Measurements from ENCODE around the gene SUMO4. TPM values are rescaled to one million over a fixed set of nuclear protein-coding genes. Genes with fewer than 3 reads are reported as not detected.

SUMO4 gene
- total and polyA plus RNA-seq, 8 donors = 0.09 to 1.5 (median 0.86) TPM; not detected in 1

GRCh38 chr6:149392535-149392934 is 7.5 kb upstream of the SUMO4 start:
- H3K4me3 ChIP-seq = no peak overlapping the region
- no peaks in the 10 kb centered on the region for H3K9me3 ChIP-seq
- H3K4me1 ChIP-seq = peaks cover 4 to 11% (median 11%) of the 10 kb centered on the region in 3 donors
- no peaks in the 10 kb centered on the region for H3K36me3 ChIP-seq
- TF ChIP-seq CTCF (IDR thresholded peaks at IDR 0.05) = no peak
- H3K27me3 ChIP-seq = no peaks in the 10 kb centered on the region
- DNase-seq (no peak), ATAC-seq (no peak), FAIRE-seq (no peak)
- intact Hi-C loops (cut with DNase I) = no loop called here
- no peak overlapping the region for H3K27ac ChIP-seq

- FAIRE-seq (peak; percentile 51), DNase-seq (no peak), ATAC-seq (no peak)
- Histone ChIP-seq H3K27ac (no peak overlapping the region), H3K4me1 (peaks cover 5 to 13% (median 5%) of the 10 kb centered on the region in 3 donors), H3K27me3 (no peaks in the 10 kb centered on the region), H3K36me3 (no peaks in the 10 kb centered on the region), H3K4me3 (no peak overlapping the region), H3K9me3 (no peaks in the 10 kb centered on the region)
- TF ChIP-seq CTCF (IDR thresholded peaks at IDR 0.05) = no peak
- intact Hi-C loops (cut with DNase I) = no loop called here
These were observed 6.9 kb upstream of the SUMO4 start for GRCh38 chr6:149393002-149393679.

GRCh38 chr6:149395185-149395584 is 4.9 kb upstream of the SUMO4 start:
- Histone ChIP-seq H3K4me3 (no peak overlapping the region), H3K9me3 (no peaks in the 10 kb centered on the region), H3K36me3 (peaks cover 0 to 16% (median 5%) of the 10 kb centered on the region in 3 donors), H3K27me3 (no peaks in the 10 kb centered on the region), H3K27ac (no peak overlapping the region), H3K4me1 (peaks cover 5 to 13% (median 5%) of the 10 kb centered on the region in 3 donors)
- no peak for TF ChIP-seq CTCF (IDR thresholded peaks at IDR 0.05)
- DNase-seq (no peak), ATAC-seq (no peak), FAIRE-seq (no peak)
- intact Hi-C loops (cut with DNase I) = no loop called here

GRCh38 chr6:149397384-149397783 is 2.7 kb upstream of the SUMO4 start:
- H3K36me3 ChIP-seq = peaks cover 0 to 25% (median 12%) of the 10 kb centered on the region in 3 donors
- WGBS, 2 donors = 66 to 79% methylated on average over 6 of the region's 6 CpGs
- intact Hi-C loops (cut with DNase I) = no loop called here
- no peaks in the 10 kb centered on the region for H3K27me3 ChIP-seq
- ATAC-seq (peak in 1 of 4 donors; percentile 43), FAIRE-seq (no peak), DNase-seq (no peak)
- no peak for TF ChIP-seq CTCF (IDR thresholded peaks at IDR 0.05)
- H3K27ac ChIP-seq = no peak overlapping the region
- peaks cover 5 to 13% (median 5%) of the 10 kb centered on the region in 3 donors for H3K4me1 ChIP-seq
- no peaks in the 10 kb centered on the region for H3K9me3 ChIP-seq
- no peak overlapping the region for H3K4me3 ChIP-seq

- 98 to 100% methylated on average over 3 of the region's 3 CpGs for WGBS, 2 donors
- intact Hi-C loops (cut with DNase I) = no loop called here
- peaks cover 0 to 24% (median 12%) of the 10 kb centered on the region in 3 donors for H3K36me3 ChIP-seq
These were observed 3.5 kb downstream of the SUMO4 start for GRCh38 chr6:149403534-149403933.

More at GRCh38 chr6:149403534-149403933, 3.5 kb downstream of the SUMO4 start:
- Histone ChIP-seq H3K4me3 (no peak overlapping the region), H3K27me3 (no peaks in the 10 kb centered on the region), H3K9me3 (no peaks in the 10 kb centered on the region), H3K27ac (no peak overlapping the region), H3K4me1 (no peaks in the 10 kb centered on the region)
- ATAC-seq (no peak), FAIRE-seq (no peak), DNase-seq (no peak)
- no peak for TF ChIP-seq CTCF (IDR thresholded peaks at IDR 0.05)

All from pancreas (tissue), 10 donors.